Measurements from ENCODE around the gene ACER1.

Gene ACER1

DNA sequence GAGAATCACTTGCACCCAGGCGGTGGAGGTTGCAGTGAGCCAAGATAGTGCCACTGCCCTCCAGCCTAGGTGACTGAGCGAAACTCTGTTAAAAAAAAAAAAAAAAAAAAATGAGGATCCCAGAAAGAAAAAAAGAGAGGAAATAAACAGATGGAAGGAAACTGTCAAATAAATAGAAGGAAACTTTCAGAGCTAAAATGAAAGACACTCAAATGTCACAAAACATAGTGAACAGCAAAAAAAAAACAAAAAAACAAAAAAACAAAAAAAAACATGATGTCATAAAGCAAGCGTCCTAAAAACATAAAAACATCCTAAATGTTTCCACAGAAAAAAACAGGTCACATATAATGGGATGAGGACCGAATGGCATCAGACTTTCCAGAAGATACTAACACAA, 68.6 kb downstream of the ACER1 start:
- Histone ChIP-seq H3K27ac (ENCODE audit: extremely low read depth, low read depth, low read length) (no peak overlapping the region), H3K36me3 (ENCODE audit: control insufficient read depth in 2 of 2, insufficient read depth in 1 of 2, low read length in 2 of 2) (peaks cover 22 to 64% of the 10 kb centered on the region in 2 experiments; a peak in 2 of 3 replicates), H3K9me3 (ENCODE audit: control insufficient read depth, insufficient read depth, low read depth, low read length) (no peaks in the 10 kb centered on the region), H3K4me1 (ENCODE audit: control insufficient read depth, insufficient read depth, low read length) (peaks cover 4% of the 10 kb centered on the region; the same call in 1 of the 2 replicates), H3K4me3 (ENCODE audit: low read depth, low read length) (no peak overlapping the region)
- POLR2A ChIA-PET, result no interaction called here
- TF ChIP-seq ZNF426 (tag by site-specific recombination; IDR thresholded peaks at IDR 0.05) (no peak), ZNF555 (tag by site-specific recombination; conservative IDR thresholded peaks at IDR 0.05) (no peak), ZNF629 (tag by site-specific recombination; IDR thresholded peaks at IDR 0.05) (no peak), ZNF362 (tag by site-specific recombination; IDR thresholded peaks at IDR 0.05) (peak; percentile 93), ZNF169 (tag by site-specific recombination; IDR thresholded peaks at IDR 0.05) (no peak)
- TF ChIP-seq, protein P1, sequence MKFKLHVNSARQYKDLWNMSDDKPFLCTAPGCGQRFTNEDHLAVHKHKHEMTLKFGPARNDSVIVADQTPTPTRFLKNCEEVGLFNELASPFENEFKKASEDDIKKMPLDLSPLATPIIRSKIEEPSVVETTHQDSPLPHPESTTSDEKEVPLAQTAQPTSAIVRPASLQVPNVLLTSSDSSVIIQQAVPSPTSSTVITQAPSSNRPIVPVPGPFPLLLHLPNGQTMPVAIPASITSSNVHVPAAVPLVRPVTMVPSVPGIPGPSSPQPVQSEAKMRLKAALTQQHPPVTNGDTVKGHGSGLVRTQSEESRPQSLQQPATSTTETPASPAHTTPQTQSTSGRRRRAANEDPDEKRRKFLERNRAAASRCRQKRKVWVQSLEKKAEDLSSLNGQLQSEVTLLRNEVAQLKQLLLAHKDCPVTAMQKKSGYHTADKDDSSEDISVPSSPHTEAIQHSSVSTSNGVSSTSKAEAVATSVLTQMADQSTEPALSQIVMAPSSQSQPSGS (tag by site-specific recombination; IDR thresholded peaks at IDR 0.05; ENCODE audit: low read depth), result peak; percentile 72
- CTCF ChIA-PET, result no interaction called here

DNA sequence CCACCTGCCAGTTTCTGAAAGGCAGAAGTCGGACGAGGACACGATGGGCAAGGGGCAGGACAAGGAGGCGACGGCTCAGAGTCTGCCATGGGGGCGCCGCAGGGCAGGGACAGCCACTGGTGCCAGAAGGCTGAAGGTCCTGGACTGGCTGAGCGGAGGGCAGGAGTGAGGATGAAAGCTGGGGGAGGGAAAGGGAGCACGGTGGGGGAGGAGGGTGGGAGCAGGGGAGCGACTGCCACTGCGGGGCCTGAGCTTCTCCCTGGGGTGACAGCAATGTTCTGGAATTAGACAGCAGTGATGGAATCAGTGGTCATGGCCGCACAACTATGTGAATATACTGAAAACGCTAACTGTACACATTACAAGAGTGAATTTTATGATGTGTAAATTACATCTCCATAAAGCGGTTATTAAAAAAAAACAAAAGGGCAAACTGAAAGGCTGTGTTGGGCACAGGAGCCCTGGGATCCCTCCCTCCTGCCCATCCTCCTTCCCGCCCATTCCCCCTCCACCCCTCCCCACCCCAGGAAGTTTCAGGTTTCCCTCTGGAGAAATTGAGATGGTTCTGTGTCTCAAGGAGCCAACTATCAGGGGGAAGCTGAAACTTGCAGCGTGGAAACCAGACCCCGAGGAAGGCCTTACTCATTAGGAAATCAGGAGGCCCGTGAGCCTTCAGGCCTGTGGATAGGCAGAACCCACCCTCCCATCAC, 69.5 kb downstream of the ACER1 start:
- ChIA-PET POLR2A (no interaction called here), CTCF (no interaction called here)
- Histone ChIP-seq H3K4me3 (ENCODE audit: low read depth, low read length) (no peak overlapping the region), H3K36me3 (ENCODE audit: control insufficient read depth in 2 of 2, insufficient read depth in 1 of 2, low read length in 2 of 2) (peaks cover 22 to 63% of the 10 kb centered on the region in 2 experiments; a peak in 2 of 3 replicates), H3K4me1 (ENCODE audit: control insufficient read depth, insufficient read depth, low read length) (peaks cover 4% of the 10 kb centered on the region; the same call in 1 of the 2 replicates), H3K9me3 (ENCODE audit: control insufficient read depth, insufficient read depth, low read depth, low read length) (no peaks in the 10 kb centered on the region), H3K27ac (ENCODE audit: extremely low read depth, low read depth, low read length) (peak overlapping the region; percentile 53; the same call in 1 of the 2 replicates)
- TF ChIP-seq SCRT1 (tag by site-specific recombination; IDR thresholded peaks at IDR 0.05; ENCODE audit: borderline replicate concordance), result no peak
- TF ChIP-seq ZBTB8A (tag by site-specific recombination; IDR thresholded peaks at IDR 0.05), result peak; percentile 77
- TF ChIP-seq, protein P2, sequence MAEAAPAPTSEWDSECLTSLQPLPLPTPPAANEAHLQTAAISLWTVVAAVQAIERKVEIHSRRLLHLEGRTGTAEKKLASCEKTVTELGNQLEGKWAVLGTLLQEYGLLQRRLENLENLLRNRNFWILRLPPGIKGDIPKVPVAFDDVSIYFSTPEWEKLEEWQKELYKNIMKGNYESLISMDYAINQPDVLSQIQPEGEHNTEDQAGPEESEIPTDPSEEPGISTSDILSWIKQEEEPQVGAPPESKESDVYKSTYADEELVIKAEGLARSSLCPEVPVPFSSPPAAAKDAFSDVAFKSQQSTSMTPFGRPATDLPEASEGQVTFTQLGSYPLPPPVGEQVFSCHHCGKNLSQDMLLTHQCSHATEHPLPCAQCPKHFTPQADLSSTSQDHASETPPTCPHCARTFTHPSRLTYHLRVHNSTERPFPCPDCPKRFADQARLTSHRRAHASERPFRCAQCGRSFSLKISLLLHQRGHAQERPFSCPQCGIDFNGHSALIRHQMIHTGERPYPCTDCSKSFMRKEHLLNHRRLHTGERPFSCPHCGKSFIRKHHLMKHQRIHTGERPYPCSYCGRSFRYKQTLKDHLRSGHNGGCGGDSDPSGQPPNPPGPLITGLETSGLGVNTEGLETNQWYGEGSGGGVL (tag by site-specific recombination; IDR thresholded peaks at IDR 0.05), result 0 out of 2 replicates have a peak, but pooled peaks have one; percentile 15
- TF ChIP-seq PRDM4 (tag by site-specific recombination; IDR thresholded peaks at IDR 0.05), result peak; percentile 77
- TF ChIP-seq ZNF600 (tag by site-specific recombination; IDR thresholded peaks at IDR 0.05), result peak; percentile 88
- no peak for TF ChIP-seq INSM2 (tag by site-specific recombination; IDR thresholded peaks at IDR 0.05)
- no peak for TF ChIP-seq ZNF23 (tag by site-specific recombination; IDR thresholded peaks at IDR 0.05; ENCODE audit: borderline replicate concordance)
- TF ChIP-seq ZIC2 (tag by site-specific recombination; IDR thresholded peaks at IDR 0.05), result peak; percentile 5; the same call in 1 of the 2 replicates
- no peak for TF ChIP-seq SETDB1 (IDR thresholded peaks at IDR 0.05; ENCODE audit: insufficient read length, low read length)
- no peak for TF ChIP-seq ZEB2 (tag by site-specific recombination; IDR thresholded peaks at IDR 0.05)
- TF ChIP-seq PATZ1 (tag by site-specific recombination; IDR thresholded peaks at IDR 0.05), result no peak
